Measurements from ENCODE around the gene AKT2.

- TF ChIP-seq CTCF (IDR thresholded peaks at IDR 0.05) (no peak), POLR2A (IDR thresholded peaks at IDR 0.05) (no peak)
Measured at GRCh38 chr19:40284251-40284500, 969 bp downstream of the AKT2 start.

All from right lobe of liver (tissue), 4 donors.